ENCODE measurements around the gene SOX12. TPM values are rescaled to one million over a fixed set of nuclear protein-coding genes. Genes with fewer than 3 reads are reported as not detected.
"Not testable (repeated sequence)": the region's sequence is repeated elsewhere in the genome, so short reads cannot be mapped to it uniquely, and the experiment has no call there.

Gene SOX12
- polyA plus RNA-seq, 10 donors = 16.5 to 24.1 (median 20.6) TPM

DNA sequence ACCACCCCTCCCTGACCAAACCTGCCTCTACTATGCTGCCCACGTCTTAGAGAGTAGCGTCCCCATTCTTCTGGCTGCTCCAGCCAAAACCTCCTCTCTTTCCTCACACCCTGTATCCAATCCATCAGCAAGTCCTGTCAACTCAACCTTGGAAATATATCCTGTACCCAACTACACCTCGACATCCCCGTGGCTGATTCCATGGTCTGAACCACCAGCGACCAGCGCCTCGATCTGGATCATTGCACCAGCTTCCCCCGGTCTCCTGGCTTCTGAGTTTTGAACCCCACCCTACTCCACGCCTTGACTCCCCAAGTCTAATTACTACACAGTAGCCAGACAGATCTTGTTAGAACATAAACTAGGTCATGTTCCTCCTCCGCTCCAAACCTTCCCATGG lies 31.4 kb downstream of the SOX12 start:
- DNase-seq = no peak

- DNase-seq = no peak
Measured at GRCh38 chr20:358891-359555, 33.7 kb downstream of the SOX12 start.

DNA sequence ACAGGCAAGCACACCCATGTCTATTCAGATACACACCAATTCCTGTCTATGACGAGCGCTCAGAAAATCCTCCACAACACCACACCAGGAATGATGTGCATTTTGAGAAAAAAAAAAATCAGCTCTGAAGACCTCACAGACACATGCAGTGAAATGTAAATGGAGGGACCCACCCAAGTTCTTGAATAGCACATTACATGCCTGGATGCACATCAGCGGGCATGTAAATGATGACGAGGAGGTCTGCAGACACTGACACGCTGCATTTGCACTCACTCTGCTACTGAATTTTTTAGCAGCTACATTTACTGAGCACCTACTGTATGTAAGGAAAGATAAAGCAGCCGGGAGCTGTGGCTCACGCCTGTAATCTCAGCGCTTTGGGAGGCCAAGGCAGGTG lies 36.2 kb downstream of the SOX12 start:
- no peak for DNase-seq

DNA sequence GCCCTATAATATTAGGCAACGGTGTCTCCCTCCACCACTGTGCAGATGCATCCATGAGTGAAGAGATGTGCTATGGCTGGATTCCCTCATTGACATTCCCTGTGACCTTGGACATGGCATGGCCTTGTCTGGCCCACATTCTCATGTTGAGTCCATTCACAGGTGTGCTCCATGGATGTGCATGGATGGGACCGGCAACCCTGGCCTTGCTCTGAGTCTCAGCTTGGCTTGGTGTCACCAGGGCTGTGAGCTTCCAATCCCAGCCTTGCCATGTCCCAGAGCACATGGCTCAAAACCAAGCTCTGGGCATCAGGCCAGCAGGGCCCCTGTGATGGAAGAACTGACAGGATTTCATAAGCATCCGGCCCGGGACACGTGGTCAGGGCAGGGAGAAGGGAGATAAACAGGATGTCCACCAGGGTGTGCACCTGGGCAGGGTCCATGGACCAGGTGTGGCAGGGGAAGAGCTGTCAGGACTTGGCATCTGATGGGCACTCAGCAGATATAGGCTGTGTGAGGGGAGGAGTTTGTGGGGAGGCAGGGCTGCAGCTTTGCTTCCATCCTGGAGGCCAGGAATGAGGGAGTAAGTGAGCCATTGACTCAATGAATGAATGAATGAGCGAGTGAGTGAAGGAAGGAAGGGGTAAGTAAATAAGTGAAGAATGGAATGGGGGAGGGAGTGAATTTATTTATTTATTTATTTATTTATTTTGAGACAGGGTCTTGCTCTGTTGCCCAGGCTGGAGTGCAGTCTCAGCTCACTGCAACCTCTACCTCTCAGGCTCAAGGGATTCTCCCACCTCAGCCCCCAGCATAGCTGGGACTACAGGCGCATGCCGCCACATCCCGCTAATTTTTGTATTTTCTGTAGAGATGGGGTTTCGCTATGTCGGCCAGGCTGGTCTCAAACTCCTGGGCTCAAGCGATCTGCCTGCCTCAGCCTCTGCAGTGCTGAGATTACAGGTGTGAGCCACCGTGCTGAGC lies 37.2 kb downstream of the SOX12 start:
- peak in 1 of 3 donors; percentile 67 for DNase-seq

GRCh38 chr20:363319-364078 lies 38.1 kb downstream of the SOX12 start:
- no peak for DNase-seq

DNA sequence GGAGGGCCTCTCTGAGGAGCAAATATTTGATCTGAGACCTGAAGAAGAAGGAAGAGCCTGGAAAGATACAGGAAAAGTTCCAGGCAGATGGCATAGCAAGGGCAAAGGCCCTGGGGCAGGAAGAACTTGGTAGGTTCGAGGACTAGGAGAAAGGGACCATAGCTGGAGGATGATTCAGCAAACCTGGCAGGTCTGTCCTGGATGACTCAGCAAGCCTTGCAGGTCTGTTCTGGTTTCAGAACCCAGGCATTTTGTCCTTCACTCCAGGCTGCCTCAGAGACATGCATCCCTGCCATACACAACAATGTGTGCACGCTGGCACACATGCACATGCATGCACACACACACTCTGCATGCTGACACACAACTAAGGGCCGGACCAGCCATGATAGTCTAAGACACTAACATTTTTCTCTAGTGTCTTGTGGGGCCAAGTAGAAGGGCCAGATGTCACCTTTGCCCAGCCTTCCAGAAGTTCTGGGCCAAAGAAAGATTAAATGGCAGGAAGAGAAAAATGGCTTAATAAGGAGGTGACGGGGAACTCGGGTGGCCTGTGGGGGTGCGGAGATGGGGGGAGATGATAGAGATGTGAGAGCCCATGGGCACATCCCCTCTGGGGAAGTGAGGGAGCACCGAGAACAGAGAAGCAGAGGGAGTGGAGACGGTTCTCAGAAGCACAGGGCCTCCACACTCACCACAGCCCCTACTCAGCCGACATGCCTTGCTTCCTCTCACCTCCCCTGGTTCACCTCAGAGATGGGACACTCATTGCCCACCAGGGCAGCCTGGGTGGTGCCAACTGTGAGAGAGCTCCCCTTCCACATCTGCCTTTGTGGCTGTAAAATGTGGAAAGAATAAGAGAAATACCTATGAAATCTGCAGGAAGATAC lies 39.8 kb downstream of the SOX12 start:
- DNase-seq = no peak

DNA sequence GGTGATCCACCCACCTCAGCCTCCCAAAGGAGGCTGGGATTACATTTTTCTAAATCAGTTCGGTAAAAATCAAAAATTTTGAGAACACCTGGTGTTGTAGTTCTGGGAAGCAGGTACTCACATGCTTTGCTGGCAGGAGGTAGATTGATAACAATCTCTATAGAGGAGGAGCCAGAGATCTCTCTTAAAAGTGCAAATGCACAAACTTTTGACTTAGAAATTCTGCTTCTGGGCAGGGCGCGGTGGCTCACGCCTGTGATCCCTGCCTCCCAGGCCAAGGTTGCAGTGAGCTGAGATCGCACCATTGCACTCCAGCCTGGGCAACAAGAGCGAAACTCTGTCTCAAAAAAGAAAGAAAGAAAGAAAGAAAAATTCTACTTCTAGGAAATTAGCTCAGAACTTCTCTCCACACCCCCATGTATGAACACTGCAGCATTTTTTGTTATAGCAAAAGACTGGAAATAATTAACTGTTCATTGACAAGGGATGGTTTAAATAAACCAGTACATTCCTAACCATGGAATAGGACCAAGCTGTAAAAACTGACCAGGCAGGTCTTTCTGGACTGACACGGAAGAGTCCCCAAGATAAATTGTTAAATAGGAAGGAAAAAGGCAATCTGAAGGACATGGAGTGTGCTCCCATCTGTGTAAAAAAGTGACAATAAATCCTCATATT lies 40.8 kb downstream of the SOX12 start:
- DNase-seq = no peak

GRCh38 chr20:366719-367485 lies 41.5 kb downstream of the SOX12 start:
- DNase-seq = no peak

- DNase-seq = no peak
Measured at GRCh38 chr20:367486-367887, 42.1 kb downstream of the SOX12 start.

GRCh38 chr20:368915-369314 lies 43.6 kb downstream of the SOX12 start:
- DNase-seq = no peak

GRCh38 chr20:370151-370600 lies 44.8 kb downstream of the SOX12 start:
- DNase-seq = no peak

DNA sequence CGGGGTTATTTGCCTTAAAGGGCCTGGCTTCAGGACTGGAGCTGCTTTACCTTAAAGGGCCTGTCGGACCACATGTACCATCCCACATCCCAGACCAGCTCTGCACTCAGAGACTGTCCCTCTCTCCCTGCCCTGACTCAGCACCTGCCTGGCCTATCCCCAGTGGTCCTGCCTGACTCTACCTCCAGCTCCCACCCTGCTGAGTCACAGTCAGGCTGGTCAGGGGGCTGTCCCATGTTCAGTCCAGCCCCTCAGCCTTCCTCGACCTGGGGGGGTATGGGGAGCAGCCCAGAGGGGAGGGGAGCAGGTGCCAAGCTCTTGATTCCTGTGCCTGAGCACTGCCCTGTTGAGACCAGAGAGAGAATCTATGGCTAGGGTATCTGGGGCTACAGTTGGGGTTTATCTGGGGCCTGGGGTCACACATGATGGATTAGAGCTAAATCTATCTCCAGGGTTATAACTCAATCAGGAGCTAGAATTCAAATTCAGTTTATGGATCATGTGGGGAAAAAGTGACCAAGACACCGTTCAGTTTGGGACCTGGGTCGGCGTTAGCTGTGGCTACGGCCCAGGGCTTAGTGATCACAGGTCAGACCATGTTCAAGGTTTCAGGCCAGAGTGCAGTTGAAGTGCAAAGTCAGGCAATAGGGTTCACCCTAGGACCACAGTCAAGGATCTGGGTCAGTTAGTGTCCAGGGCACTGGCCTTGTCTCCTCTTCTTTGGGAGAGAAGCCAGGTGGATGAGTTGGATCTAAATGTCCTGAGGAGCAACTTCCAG lies 45.8 kb downstream of the SOX12 start:
- DNase-seq = no peak

DNA sequence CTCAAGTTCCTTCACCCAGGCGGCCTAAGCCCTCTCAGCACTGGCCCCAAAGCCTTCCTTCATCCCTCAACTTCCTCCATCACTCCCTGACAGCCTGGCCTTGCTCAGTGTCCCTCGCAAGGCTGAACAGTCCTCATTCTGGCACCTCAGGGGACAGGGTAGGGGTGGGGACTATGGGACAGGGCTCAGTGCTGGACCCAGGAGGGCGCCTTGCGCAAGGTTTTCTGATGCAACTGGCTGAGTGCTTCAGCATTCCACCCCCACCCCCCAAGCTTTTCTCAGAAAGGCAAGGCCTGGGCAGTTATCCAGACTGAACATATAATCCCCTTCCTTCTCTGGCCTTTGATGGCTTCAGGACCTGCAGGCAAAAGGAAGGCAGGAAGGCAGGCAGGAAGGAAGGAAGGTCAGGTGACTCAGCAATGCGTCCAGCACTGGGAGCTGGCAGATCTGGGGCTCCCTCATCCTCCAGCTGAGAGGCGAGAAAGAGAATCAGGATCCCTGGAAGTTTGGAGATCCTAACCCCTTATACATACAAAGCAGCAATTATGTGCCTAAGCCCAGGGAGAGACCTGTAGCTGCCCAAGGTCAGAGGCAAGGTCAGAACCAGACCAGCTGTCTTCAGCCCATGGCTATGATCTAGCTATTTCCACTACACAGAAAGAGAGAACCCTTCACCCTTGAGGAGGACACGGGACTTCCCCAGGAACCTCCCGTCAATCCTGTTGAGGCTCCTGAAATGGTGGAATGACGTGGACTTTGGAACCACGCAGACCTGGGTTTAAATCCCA lies 46.6 kb downstream of the SOX12 start:
- peak in 2 of 3 donors; percentile 63 to 81 for DNase-seq

DNA sequence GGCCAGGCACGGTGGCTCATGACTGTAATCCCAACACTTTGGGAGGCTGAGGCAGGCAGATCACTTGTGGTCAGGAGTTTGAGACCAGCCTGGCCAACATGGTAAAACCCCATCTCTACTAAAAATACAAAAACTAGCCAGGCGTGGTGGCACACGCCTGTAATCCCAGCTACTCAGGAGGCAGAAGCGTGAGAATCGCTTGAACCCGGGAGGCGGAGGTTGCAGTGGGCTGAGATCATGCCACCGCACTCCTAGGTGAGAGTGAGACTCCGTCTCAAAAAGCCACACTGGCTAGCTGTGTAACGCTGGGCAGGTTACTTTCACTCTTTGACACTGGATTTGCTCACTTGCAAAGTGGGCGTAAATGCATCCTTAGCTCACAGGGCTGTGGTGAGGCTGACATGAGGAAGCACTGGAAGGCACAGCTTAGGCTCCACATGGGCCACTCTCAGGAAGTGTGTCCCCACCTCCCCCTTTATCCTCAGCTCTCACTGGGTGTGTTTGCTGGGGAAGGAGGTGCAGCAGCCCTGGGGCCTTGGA lies 47.3 kb downstream of the SOX12 start:
- not testable (repeated sequence) for DNase-seq

GRCh38 chr20:373171-373890 lies 48.0 kb downstream of the SOX12 start:
- DNase-seq = peak in 2 of 3 donors; percentile 51 to 59

- DNase-seq = no peak
Measured at GRCh38 chr20:375265-375889, 50.0 kb downstream of the SOX12 start.

DNA sequence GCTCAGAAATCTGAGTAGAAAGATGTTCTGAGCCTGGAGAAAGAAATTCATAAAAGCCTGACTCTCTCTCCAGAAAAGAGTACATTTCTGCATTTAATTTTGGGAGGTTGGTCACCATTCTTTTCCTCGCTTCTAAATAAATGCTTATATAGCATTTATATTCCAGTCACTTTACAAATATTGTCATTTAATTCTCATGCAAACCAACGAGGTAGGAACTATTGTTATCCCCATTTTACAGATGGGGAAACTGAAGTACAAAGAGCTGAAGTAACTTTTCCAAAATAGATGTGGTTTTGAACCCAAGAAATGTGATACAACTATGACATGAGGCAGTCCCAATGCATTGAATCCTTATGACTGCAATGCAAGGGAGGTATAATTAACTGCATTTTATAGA lies 50.7 kb downstream of the SOX12 start:
- DNase-seq = no peak
